ENCODE results near the gene PLA2G6.
A peak's percentile ranks its signal among the peaks of the same experiment; 100 is the strongest.
"Not testable (repeated sequence)": the region's sequence is repeated elsewhere in the genome, so short reads cannot be mapped to it uniquely, and the experiment has no call there.

PLA2G6 gene

GRCh38 chr22:38132136-38132535, 49.5 kb downstream of the PLA2G6 start:
- no peak for DNase-seq (ENCODE audit: low read depth in 2 of 2)

GRCh38 chr22:38131399-38131798, 50.2 kb downstream of the PLA2G6 start:
- DNase-seq (ENCODE audit: low read depth in 2 of 2) = no peak

GRCh38 chr22:38129856-38130255, 51.8 kb downstream of the PLA2G6 start:
- DNase-seq (ENCODE audit: low read depth in 2 of 2) = no peak

GRCh38 chr22:38129021-38129420, 52.6 kb downstream of the PLA2G6 start:
- no peak for DNase-seq (ENCODE audit: low read depth in 2 of 2)

DNA sequence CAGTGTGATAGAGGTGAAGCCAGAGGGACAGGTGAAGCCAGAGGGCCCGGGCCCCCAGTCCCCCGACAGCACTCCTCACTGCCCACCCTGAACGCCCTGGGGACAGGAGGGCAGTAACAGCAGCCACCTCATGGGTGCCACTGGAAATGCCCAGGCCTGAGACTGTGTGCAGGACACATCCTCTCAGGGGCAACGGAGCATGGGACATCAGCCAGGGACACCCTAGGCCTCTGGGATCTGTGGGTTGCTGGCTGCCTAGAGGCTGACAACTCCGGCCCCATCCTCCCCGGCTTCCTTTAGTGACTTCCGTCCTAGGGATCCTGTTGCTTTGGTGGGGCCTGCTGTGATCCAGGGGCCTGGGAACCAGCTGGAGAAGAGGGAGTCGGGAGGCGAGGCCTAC, 53.8 kb downstream of the PLA2G6 start:
- DNase-seq (ENCODE audit: low read depth in 2 of 2) = no peak

DNA sequence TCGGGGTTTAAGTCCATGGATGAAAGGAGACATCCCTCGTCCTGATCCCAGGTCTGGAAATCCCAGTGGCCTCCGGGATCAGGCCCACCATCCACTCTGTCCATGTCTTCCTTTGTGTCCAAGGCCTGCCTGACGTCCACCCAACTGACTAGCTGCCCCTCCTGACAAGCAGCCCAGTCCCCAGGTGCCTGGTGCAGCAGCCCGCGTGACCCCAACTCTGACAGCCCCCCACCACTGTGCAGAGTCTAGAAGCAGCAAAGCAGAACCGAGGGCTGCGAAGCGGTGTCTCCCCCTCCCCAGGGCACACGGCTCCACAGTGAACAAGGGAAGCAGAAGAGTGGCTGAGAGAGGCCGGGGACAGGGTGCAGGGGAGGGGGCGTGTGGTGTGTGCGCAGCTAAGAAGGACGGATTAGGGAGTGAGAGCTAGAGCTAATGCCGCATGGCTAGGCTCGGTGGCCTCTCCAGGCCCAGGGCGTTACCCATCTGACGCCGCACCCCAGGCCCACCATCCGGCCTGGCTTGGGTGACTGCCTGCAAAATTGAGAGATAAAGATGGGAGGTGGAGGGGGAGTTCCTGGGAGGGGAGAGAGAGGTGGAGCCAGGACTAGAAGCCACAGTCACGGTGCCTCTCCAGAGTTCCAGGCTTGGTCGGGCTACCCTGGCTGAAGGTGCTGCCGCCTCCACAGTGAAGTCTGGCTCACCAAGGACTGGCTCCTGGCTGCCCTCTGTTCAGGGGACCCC, 54.5 kb downstream of the PLA2G6 start:
- no peak for DNase-seq (ENCODE audit: low read depth in 2 of 2)

DNA sequence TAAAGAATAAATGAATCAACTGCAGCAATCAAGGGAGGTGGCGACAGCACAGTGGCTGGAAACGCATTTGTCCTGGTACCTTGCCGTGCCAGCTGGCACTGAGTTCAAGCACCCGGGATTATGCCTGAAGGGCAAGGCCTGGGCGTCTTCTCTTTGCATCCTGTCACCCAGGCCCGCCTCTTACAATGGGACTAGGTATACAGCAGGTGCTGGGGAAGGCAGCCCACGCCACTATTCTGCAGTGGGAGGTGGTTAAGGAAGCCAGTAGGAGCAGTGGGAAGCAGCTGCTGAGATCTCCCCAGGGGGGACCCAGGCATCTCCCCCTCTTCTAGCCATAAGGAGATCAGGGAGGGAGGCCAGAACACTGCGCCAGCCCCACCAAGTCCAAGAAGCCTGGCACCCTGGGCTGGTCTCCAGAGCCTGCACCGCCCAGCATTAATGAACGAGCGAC, 55.9 kb downstream of the PLA2G6 start:
- DNase-seq (ENCODE audit: low read depth in 2 of 2) = no peak

DNA sequence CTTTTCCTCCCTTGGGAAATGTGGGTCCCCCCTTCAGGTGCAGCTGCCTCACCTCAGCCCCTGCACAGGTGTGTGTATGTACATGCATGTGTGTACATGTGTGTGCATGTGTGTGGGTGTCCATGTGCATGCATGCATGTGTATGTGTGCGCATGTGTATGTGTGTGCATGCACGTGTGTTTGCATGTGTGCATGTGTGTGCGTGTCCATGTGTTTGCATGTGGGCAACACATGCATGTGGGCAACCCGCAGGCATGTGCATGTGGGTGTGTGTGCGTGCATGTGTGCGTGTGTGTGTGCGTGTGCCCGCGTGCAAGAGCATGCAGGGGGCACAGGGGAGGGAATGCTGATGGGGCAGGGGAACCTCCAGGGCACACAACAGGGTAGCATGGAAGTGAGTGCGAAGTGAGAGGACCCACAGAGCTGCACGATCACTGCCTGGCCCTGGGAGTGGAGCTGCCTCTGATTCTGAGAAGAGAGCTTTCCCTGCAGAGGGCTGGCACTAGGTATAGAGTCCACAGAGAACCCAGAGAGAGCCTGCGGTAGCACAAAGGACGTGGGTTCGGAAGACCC, 56.5 kb downstream of the PLA2G6 start:
- DNase-seq (ENCODE audit: low read depth in 2 of 2) = no peak

GRCh38 chr22:38124236-38124974, 57.2 kb downstream of the PLA2G6 start:
- DNase-seq (ENCODE audit: low read depth in 2 of 2) = no peak

DNA sequence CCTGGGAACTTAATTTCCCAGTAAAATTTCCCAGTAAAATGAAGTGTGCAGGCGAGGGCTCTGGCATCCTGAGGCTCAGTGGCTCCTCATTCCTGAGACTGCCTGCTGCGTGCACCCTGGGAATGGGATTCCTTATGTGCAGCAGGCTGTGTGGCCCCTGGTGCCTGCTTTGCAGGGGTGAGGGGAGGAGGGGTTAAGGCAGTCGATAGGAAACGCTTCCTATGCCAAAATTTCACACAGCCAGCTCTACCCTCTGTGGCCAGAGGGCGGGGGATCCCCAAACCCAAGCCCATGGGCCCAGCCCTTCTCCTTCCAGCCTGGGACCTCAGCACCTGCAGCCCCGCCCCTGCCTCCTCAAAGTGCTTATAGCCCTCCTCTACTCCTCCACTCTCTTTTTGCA, 59.0 kb downstream of the PLA2G6 start:
- no peak for DNase-seq (ENCODE audit: low read depth in 2 of 2)

- DNase-seq (ENCODE audit: low read depth in 2 of 2) = no peak
These were observed 61.1 kb downstream of the PLA2G6 start for GRCh38 chr22:38120359-38121110.

GRCh38 chr22:38118747-38119146, 62.9 kb downstream of the PLA2G6 start:
- DNase-seq (ENCODE audit: low read depth in 2 of 2) = not testable (repeated sequence)

DNA sequence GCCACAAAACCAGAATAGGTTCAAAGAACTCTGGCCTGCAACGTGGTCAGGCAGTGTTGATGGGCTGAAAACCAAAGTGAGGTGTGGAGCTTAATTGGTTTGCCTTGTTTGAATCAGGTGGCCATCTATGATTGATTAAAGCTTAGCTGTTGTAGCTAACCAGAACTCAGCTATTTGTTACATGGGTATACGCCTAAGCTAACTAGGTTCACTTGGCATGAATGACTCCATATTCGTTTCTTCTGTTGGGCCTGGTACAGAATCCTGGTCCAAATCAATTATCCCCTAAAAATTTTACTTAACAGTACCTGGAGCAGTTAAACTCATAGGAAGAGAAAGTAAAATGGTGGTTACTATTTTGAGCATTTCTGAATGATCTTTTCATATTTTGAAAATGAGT, 63.4 kb downstream of the PLA2G6 start:
- no peak for DNase-seq (ENCODE audit: low read depth in 2 of 2)

GRCh38 chr22:38117556-38117955, 64.1 kb downstream of the PLA2G6 start:
- DNase-seq (ENCODE audit: low read depth in 2 of 2) = not testable (repeated sequence)

DNA sequence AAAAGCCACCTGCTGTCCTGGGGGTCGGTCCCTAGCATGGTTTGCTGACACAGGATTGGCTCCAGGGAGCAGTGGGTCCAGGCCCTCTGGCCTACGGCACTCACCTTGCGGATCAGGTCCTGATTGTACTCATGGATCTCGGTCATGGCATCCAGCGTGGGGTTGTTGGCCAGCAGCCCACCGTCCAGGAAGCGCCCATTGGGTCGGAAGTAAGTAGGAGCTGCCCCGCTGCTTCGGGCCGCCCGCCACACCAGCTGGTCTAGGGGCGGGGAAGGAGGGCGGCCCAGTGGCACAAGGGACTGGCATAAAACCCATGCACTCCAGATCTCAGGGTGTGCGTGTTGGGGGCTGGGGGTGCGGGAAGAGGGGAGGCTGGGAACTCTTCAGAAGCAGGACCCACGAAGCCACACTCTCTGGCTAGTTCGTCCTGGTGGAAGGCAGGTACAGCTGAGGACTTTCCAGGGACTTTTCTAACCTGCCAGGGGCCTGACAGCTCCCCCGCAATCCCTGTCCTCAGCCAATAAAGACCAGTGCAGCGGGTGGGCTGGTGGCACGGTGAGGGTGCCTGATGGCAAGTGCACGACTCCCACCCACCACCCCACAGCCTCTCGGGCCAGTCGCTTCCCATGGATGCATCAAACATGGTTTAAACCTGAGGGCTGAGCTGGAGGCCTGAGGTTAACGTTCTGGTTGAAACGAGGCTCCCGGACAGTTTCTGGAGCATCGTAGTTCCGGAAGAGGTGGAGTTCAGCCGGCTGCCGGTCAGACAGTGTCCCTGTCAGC, 66.0 kb downstream of the PLA2G6 start:
- no peak for DNase-seq (ENCODE audit: low read depth in 2 of 2)

DNA sequence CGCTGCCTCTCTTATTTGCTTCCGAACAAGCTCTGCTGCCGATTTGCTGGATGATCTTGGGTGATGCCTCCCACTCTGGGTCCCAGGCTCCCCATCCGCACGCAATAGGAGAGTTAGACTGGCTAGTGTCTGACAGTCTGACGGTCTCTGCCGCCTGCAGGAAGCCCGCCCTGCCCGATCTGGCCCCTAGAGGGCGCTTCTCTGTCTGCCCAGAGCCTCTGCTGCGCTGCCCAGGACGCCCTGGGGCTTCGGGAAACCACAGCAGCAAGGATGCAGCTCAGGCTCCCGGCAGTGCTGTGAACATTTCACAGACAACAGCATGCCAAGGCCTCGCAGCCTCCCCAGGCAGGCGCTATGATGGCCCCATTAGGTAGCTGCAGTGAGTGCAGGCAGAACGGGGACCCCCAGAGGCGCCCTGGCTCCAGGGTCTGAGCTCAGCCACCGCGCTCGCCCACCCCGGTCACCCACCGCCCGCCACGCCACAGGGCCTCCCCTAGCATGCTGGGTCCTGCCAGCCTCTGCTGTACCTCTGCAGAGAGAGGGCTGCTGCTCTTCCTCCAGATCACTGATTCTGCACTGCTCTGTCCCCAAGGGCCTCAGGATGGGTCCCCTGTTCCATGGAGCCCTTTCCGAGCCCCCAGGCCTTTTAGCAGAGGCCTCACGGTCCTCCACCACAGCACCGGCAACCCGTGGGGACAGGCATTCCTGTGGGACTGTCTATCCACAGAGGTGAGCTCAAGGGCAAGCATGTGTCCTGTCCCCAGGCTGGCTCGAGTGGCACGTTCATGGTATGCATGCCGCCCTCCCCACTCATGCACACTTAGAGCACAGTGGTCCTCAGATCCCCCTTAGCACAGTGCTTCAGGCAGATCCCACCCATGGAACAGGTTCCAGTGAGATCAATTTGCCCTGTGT, 66.9 kb downstream of the PLA2G6 start:
- peak; percentile 43 to 56 for DNase-seq (ENCODE audit: low read depth in 2 of 2)

GRCh38 chr22:38112381-38112780, 69.2 kb downstream of the PLA2G6 start:
- DNase-seq (ENCODE audit: low read depth in 2 of 2) = no peak

GRCh38 chr22:38111925-38112355, 69.7 kb downstream of the PLA2G6 start:
- DNase-seq (ENCODE audit: low read depth in 2 of 2) = no peak

DNA sequence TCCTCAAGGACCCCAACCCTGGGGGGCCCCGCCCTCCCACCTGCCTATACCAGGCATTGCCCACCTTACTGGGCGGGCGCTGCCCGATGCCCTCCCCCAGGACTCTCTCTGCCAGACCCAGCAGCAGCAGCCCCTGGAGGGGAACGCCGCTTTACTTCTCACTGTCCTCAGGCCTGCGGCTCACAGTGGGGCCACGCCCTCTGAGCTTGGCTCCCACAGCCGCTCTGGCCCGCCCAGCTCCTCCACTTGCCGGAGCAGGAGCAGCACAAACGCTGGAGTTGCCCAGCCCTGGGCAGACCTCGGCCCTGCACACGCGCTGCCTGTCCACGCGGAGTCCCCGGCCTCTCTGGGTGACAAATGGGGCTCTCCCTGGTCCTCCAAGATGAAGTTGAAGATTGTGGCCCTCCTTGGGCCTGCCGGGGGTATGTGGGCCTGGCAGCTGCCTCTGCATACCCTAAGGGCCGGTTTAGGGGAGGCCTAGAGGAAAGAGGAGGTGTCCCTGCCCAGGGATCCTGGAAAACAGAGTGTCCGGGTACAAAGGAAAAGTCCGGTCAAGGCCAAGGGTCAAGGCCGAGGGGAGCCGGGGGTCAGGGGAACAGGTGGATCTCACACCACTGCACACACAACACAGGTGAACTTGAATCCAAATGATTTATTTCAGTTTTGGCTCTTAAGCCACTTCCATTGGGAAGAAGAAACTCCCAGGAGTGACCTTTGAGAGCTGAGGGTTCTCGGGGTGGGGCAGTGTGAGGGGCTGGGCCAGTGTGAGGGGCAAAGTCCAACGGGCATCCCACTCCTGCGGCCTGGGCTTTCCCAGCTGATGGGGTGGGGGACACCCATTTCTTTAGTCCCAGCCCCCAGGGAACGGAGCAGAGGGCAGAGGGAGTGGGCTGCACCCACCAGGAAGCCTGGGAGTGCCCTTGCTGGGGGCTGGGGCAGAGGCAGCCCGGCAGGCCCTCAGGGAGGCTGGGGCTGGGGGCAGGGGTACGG, 70.5 kb downstream of the PLA2G6 start:
- no peak for DNase-seq (ENCODE audit: low read depth in 2 of 2)

Measured in stimulated activated CD8-positive, alpha-beta memory T cell treated with anti-CD3 and anti-CD28 coated beads, Interleukin-2, amount 100 ng/mL, for 1 hour (primary cell).